GM21825 (cell line): ENCODE data around the gene PLAU.

ENCODE experiments used
- ATAC-seq: cut with Tn5 transposase; IDR thresholded peaks from one replicate; pipeline ENCODE4 v1.9.1; 2021; ENCODE audit warnings: mild to moderate bottlenecking, moderate library complexity; ENCODE audit not compliant: unreplicated experiment

PLAU gene

DNA sequence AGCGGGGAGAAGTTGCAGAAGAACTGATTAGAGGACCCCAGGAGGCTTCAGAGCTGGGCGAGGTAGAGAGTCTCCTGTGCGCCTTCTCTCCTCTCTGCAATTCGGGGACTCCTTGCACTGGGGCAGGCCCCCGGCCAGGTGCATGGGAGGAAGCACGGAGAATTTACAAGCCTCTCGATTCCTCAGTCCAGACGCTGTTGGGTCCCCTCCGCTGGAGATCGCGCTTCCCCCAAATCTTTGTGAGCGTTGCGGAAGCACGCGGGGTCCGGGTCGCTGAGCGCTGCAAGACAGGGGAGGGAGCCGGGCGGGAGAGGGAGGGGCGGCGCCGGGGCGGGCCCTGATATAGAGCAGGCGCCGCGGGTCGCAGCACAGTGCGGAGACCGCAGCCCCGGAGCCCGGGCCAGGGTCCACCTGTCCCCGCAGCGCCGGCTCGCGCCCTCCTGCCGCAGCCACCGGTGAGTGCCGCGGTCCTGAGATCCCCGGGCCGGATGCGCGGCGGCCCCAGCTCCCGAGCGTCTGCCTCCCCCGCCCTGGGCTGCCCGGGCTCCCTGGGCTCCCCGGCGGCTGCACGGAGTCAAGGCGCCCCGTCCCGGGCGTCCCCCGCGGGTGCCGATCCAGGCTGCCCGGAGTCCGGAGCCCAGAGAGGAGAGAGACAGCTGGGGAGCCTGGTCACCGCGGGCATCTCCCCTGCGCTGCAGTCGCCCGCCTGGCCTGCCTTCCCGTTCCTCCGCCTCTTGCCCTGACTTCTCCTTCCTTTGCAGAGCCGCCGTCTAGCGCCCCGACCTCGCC, at the start of gene PLAU:
Gene PLAU, plus strand, starts transcription at position 369 of the 789 bp plus-strand sequence. CDS start 424 bp downstream, outside the sequence.
- peak; percentile 27 for ATAC-seq

DNA sequence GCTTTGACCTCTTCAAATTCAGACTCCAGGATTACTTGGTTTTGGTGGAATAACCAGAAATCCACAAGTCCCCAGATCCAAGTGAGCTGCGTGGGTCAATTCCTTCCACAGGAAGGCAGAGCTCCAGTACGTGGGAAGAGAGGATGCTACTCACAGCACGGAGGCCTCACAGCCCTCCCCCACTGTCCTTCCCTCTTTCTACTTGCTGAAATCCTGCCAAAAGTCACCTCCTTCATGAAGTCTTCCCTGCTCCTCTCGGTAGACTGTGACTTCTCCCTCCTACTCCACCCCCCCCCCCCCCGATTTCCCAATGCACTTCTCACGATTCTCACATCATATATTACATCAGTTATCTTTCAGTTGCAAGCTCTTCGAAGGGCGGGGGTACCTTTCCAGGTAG, 48.9 kb upstream of the PLAU start:
- no peak for ATAC-seq

GRCh38 chr10:73863039-73863817, 47.7 kb upstream of the PLAU start:
- no peak for ATAC-seq

- ATAC-seq: no peak
These were observed 46.7 kb upstream of the PLAU start for GRCh38 chr10:73864229-73864628.

DNA sequence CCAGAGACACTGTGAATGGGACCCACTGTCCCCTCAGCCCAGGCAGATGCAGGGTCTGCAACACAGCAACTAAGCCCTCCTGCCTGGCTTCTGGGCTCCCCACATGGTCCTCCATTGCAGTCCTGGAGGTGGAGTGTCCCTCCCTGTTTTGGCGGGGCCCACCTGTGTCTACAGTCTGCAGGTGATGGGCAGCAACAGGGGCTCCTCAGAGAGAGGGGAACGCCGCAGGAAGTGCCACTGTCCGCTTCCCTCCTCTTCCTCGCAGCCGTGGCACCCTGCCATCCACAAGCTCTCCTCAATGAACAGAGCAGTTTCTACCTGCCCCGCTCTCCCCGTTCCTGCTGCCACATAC, 45.8 kb upstream of the PLAU start:
- no peak for ATAC-seq

- peak; percentile 67 for ATAC-seq
These were observed 45.2 kb upstream of the PLAU start for GRCh38 chr10:73865459-73866442.

GRCh38 chr10:73866621-73867020, 44.3 kb upstream of the PLAU start:
- no peak for ATAC-seq

DNA sequence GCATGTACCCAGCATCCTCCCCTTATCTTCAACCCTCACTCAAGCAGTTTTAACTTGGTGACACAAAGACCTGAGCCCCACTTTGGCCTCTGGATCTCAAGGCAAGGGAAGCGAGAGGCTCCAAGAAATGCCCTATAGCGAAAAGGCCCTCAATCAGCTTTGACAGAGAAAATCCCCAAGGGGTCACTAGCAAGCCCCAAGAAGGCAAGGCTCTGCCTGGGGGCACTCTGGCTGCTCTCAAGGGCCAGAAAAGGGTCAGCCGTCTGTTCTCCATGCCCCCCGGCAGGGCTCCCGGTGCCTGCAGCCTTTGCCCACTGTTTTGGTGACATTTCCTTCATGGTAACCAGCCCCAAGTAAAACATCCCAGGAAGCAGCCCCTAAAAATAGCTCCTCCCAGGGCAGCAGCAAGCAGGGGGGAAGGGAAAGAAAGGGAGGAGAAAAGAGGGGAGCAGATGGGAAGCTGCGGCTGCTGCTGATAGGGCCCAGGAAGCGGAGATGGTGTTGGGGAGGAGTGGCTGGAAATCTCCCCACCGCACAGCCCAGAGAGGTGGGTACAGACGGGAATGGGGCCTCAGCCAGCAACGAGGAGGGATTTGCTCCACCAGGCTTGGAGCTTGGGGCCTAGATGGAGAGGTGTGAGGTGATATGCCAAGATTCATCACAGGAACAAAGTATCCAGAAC, 43.7 kb upstream of the PLAU start:
- ATAC-seq: no peak

DNA sequence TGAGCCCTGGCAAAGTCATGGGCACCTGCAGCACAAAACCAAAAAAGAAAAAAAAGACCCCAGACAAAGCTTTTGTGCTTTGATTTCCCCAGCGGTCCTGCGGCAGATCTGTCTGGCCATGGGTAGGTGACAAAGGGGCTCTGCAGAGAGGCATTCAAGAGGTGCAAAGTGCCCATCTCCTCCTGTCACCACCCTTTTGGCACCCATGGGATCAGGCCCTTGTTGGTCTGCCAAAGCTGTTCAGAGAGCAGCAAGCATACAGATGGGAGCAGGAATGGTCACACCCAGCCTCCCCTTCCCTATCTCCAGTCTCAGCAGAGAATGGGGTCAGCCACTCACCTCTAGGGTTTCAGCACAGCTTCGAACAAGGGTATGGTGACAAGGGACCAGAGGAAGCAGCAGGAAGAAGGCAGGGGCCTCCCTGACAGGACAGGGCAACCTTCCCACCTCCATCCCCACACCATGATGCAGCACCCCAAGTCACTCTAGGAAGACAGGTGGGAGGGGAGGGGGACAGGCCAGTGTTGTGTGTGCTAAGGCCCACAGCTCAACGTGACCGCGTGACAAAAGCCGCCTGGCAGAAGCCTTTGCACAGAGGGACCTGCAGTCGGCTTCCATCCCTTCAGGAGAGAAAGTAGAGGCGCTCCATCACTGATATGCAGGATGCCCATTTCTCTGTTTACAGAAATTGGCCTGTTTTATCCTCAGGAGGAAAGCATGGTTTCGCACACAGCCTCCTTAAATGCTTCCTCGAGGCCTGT, 42.9 kb upstream of the PLAU start:
- no peak for ATAC-seq

DNA sequence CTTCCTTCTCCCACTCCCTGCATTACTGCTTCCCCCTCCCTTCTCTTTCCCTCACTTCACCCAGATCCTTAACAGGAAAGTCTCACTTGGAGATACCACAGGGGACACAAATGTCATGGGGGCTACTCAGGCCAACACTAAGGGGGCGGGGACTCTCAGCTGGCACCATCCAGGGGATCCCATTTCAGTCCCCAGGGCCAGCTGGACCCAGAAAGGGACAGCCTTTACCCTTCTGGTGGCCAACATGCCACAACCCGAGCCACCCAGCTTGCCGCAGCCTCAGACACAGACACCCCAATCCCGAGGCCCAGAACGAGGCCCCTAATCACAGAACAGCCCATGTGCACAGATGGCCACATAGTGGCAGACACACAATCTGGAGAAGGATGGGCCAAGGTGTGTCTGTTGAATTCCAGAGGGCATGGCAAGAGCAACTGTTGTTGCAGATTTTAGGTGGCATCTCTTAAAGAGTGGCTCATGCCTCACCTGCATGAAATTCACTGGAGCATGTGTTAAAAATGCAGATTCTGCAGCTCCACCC, 42.2 kb upstream of the PLAU start:
- no peak for ATAC-seq

DNA sequence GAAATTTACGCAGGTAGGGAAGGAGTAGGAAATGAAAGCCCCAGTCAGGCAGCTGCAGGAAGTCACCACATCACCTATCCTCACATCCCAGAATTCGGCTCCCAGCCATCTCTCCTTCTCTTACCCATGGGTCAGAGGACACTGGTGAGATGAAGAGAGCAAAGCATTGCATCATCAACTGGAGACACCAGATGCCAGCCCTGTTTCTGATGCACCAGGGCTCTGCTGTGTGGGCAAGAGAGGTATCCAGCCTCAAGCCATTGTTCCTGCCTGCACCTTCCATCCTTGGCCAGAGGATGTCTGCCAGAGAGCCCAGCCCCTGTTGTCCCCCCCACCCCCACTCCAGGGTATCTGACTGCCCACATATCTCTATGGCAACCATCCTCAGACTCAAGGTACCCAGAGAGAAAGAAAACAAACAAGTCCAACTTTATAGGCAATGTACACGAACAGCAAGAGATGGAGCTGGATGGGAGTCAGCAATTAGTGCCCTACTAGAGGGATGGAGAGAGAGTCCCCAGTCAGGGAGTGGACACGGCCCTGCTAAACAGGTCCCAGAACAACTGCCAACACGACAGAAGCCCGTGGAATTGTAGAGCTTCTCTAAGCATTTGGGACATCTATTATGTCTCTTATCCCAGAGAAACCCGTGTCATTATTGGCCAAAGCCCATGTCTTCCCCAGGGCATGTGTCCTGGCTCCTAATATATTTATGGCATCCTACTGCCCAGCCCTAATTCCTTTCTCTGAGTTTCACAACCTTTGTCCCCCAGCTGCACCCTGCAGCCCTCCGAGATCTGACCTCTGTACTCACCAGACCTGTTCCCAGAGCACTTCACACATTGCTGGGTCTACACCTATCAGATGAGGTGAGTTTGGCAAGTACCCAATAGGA, 39.4 kb upstream of the PLAU start:
- ATAC-seq: no peak

DNA sequence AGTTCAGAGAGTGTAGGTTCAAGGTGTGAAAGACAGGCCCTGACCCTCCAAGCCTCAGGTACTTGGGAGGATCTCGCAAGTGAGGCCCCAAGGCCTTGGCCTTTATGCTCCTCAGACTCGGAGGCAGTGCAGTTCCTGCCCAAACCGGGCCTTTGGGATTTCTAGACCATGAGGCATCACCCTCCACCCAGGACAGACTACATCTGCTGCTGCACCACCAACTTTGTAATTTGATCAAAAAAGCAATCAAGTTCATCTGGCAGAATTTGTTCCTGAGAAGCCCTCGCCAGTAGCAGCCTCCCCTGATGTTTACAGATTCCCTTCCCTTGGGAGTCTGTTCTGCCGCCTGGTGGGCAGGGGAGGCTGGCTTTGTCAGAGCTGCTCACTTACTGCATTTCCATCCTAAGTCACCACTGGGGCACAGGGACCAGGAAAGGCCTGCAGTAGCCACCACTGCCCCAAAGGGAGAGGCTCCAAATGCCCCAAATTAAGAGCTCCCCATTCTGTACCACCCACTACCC, 38.7 kb upstream of the PLAU start:
- no peak for ATAC-seq

GRCh38 chr10:73873142-73873837, 37.6 kb upstream of the PLAU start:
- no peak for ATAC-seq

DNA sequence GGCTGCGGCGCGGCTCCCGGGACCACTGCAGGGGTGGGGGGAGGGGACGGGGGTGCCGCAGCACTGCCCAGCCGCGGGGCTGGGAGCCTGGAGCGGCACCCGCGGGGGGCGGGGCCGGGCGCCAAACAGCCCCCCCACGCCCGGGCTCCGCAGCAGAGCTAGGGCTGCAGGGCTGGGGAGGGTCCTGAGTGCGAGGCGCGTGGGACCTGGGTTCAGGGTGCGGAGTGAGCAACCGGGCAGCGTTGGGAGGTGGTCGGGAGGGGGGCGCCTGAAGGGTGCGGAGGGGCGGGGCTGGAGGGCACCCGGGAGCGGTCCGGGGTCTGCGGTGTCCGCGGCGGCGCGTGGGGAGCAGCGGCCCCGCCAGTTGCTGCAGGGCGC, 37.1 kb upstream of the PLAU start:
- ATAC-seq: no peak

DNA sequence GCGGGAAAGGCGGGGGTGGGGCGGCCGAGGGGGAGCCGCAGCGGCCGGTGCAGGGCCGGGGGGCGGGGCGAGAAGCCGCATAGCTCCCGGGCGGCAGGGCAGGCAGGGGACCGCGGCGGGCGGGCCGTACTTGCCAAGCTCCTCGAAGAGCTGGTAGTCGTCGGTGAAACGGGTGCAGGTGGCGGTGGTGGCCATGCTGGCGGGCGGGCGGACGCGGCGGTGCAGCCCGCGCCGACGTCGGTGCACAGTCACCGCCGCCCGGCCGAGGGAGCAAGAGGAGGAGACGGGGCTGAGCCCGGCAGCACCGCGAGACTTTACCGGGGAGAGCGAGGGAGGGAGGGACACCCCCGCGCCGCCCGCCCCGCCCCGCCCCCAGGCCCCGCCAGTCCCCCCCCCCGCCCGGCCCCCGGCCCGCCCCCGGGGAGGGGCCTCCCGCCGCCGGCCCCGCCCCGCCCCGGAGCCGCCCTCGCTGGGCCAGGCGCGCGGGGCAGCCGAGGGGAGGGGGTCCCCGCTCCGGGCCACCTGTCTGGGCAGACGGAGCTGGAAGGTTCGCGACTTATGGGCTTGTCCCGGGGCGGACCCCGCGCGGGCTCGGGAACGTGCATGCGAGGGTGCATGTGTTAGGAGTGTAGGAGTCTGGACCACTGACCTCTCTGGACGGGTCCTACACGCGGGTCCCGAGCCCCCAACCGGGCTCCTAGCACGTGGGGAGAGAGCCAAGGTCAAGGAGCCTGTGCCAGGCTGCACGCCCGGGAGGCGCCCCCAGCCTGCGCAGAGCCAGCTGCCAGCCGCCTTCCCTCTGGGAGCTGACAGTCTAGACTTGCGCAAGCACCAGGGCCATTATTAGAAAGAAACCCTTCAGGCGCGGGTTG, 36.4 kb upstream of the PLAU start, which contains the start of gene CAMK2G:
Gene CAMK2G, minus strand, starts transcription at position 289 of the 872 bp plus-strand sequence. Its CDS starts 94 bp downstream, at position 195.
- ATAC-seq: peak; percentile 78

DNA sequence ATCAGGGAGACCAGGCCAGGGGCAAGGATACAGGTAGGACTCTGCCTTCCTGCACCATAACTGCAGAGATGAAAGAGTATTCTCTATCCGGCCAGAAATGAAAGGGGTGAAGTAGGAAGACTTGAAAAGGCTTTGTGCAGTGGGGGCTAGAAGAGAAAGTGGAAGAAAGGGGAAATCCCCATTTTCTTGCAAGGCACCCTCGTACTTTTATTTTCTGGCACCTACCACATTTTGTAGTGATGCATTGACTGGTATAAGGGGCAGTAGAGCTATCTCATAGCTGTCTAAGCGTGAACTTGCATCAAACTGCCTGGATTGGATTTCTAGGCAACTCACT, 35.8 kb upstream of the PLAU start:
- no peak for ATAC-seq

- ATAC-seq: no peak
These were observed 34.8 kb upstream of the PLAU start for GRCh38 chr10:73876157-73876556.
